DMS79 (cell line): ENCODE results near the gene TCF12.
"Not testable (repeated sequence)": the region's sequence is repeated elsewhere in the genome, so short reads cannot be mapped to it uniquely, and the experiment has no call there.

ENCODE experiments used
- DNase-seq: peaks from one replicate; lab custom pipeline; 2025; lab: John Stamatoyannopoulos, UW

The TCF12 gene

DNA sequence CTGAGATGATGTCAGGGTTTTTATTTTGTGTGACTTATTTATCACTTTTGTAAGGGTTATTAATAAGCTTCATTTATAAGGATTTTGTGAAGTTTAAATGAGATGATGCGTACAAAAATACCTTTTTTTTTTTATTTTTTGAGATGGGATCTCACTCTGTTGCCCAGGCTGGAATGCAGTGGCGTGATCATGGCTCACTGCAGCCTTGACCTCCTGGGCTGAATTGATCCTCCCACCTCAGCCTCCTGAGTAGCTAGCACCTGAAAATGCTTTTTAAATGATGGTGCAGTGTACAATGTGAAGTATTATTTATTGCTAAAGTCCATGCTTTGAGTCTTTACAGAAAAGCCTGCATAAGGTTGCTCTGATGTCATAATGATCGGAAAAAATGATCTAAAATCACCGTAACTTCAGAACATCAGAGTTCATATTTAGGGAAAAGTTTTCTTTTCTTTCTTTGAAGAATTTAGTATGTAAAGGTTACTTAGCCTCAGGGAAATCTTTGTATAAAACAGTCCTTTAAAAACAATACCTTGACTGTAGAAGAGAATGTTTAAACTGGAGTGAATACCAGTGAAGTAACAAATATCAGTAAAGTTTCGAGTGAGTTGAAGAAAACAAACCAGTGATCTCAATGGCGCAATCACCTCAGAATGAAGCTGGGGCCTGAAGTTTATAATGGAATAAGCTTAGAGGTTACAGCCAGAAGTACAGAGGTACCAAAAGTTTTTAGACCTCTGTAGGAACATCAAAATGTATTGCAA lies 29.7 kb downstream of the TCF12 start:
- no peak for DNase-seq

DNA sequence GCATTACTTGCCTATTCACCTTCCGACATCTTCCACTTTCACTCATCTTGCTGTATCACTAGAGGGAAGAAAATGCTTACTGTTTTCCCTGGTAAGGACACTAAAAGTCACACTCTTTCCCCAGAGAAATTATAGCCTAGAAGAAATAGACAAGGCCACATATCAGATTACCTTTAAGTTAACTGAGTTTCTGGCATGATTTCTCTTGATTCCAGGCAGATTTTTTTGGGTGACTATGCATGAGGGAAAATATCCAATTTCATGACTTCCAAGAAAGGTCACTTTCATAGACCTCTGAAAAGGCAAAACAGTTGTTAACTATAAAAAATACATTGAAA lies 30.3 kb downstream of the TCF12 start:
- no peak for DNase-seq

DNA sequence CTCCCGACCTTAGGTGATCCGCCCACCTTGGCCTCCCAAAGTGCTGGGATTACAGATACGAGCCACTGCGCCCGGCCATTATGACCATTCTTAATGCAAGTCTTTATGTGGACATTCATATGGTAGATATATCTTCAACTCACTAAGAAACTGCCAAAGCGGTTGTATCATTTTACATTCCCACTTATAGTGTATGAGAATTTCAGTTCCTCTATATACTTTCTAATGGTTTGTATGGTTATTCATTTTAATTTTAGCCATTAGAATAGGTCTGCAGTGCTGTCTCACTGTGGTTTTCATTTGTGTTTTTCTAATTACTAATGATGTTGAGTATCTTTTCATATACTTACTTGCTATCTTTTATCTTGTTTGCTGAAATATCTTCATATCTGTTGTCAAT lies 32.5 kb downstream of the TCF12 start:
- DNase-seq: no peak

DNA sequence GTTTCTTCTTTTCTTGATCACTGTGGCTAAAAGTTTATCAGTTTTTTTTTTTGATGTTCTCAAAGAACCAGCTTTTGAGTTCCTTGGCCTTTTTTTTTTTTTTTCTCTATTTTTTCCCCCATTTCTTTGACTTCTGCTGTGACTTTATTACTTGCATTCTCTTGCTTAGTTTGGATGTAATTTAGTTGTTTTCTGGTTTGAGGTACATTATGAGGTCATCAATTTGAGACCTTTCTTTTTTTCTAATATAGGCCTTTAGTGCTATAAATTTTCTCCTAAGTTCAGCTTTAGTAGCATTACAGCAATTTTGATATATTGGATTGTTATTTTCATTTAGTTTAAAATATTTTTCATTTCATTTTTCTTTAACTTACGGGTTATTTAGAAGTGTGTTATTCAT lies 35.3 kb downstream of the TCF12 start:
- no peak for DNase-seq

GRCh38 chr15:56955011-56955410 lies 36.6 kb downstream of the TCF12 start:
- not testable (repeated sequence) for DNase-seq

DNA sequence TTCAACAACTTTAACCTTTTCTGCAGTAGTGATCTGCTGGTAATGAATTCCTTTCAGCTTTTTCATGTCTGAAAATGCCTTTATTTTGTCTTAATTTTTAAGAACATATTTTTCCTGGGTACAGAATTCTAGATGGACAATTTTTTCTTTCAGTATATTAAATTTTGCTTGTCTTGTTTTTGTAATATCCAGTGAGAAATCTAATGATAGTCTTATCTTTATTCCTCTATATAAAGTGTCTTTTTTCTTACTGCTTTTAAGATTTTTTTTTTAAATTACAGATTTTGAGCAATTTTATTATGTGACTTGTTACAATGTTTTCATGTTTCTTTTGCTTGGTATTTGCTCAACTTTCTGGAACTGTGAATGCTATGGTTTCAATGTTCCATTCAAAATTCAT lies 38.1 kb downstream of the TCF12 start:
- DNase-seq: no peak

DNA sequence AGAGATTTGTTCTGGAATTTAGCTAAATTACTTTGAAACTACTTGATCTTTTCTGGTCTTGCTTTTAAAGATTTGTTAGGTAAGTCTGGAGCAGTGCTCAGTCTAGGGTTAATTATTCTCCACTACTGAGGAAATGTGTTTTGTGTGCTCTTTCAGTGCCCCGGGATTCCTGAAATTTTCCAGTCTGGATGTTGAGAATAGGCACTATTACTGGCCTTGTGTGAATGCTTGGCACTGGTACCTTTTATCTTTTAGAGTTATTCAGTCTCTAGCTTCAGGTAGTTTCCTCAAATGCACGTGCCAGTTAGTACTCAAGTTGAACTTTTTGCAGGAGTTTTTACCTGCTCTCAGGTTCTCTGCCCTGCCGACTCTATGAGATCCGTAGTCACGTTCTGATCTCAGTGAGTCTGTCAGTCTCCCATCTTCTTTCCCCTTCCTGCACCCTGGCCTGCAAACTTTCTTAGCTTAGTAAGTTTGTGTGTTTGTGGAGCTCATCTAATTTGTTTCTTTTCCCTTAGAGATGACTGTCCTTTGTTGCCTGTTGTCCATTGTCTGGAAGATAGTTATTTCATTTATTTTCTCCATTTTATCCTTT lies 39.5 kb downstream of the TCF12 start:
- DNase-seq: no peak

- no peak for DNase-seq
These were observed 40.8 kb downstream of the TCF12 start for GRCh38 chr15:56959318-56959648.

DNA sequence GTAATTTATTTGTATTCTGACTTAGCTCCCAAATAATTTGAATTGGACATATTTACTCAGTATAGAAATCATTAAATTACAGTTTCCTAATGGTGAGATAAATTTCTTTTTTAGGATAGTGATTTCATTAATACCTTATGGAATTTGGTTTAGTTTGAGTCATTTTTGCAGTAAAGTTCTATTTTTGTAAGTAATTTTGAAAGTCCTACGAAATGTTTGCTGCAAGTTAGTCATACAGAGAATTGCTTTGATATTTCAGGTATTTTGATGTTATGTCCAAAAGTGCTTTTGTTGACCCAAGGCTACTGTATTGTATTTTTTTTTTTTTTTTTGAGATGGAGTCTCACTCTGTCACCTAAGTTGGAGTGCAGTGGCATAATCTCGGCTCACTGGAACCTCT lies 41.7 kb downstream of the TCF12 start:
- no peak for DNase-seq

DNA sequence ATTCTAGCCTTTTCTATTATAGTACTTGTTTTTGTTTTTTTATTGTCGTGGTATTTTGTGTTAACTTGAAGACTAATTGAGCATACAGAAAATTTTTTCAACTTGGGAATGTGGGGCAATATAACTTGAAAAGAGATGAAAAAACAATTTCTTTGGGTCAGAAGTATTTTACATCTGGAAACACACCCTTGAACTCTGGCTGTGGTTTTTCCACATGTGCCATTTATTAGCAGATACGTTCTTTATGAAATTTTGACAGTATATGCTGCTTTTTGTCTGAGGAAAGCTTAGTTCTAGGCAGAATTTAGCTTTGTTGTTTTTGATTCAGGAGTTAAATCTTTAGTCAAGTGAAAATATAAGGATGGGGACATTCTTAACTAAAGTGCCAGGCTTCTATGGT lies 44.7 kb downstream of the TCF12 start:
- DNase-seq: no peak

DNA sequence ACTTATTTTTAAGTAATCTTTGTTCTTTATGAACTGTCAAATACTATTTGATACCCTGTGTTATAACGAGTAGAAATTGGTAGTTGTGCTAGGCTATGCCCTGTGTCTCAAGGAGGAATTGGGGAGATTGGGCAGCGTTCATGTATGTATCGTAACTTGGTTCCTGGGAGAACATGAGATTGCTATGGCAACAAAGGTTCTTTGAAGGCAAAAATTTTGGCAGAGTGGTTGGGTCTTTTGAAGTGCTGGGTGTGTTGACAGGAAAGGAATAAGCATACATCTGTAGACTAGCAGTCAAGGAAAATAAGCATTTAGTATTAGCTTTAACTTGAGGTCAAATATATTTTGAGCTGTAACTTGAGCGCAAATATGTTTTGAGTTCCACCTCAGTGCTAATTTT lies 45.3 kb downstream of the TCF12 start:
- DNase-seq: no peak

GRCh38 chr15:56964182-56964581 lies 45.7 kb downstream of the TCF12 start:
- DNase-seq: no peak

- DNase-seq: no peak
These were observed 47.0 kb downstream of the TCF12 start for GRCh38 chr15:56965231-56966013.

GRCh38 chr15:56967336-56967735 lies 48.9 kb downstream of the TCF12 start:
- no peak for DNase-seq

DNA sequence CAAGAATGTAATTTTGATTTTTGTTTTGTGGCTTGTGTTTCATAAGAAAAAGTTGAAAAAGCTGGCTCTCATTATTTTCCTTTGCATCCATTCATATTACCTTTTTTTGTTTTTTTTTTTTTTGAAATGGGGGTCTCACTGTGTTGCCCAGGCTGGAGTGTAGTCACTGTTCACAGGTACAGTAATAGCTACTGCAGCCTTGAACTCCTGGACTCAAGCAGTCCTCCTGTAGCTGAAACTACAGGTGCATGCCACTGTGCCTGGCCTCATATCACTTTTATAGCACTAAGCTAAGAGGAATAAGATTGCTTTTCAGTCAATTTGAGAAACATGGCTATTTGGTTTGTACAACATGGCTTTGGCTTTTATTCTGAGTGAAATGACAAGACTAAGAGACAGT lies 49.8 kb downstream of the TCF12 start:
- DNase-seq: no peak

GRCh38 chr15:56968821-56969220 lies 50.4 kb downstream of the TCF12 start:
- DNase-seq: no peak

DNA sequence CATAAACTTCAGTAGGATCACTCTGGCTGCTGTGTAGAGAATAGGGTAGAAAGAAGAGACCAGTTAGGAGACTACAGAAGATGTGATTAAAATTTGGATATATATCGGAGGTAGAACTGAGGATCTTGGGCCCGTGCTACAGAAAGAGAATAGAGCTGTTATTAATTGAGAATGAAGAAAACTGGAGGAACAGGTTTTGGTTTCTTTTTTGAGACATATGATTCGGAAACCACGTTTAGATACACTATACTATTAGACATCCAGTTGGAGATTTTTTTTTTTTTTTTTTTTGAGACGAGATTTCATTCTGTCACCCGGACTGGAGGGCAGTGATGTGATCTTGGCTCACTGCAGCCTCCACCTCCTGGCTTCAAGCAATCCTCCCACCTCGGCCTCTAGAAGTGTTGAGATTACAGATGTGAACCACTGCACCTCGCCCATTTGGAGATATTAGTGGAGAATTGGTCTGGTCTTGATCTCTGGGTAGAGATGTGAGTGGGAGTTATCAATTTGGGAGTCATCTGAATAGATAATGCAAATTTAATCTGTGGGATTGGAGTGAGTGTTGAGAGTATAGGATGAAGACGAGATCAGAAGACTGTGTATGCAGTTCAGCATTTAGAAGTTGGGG lies 50.9 kb downstream of the TCF12 start:
- no peak for DNase-seq

- DNase-seq: no peak
These were observed 53.1 kb downstream of the TCF12 start for GRCh38 chr15:56971571-56971970.

DNA sequence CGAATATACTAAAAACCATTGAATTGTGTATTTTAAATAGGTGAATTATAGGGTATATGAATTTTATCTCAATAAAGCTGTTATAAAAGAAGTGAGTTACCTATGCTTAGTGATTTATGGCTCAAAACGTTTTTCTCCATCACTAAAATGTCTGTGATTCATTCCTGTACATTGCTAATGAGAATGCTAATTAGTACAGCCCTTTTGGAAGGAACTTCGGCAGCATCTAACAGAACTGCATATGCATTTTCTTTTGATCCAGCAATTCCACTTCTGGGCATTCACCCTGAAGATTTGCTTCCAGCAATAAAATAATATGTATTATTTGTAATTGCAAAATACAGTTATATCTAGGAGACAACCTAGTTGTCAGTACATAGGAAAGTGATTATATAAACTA lies 53.6 kb downstream of the TCF12 start:
- no peak for DNase-seq

DNA sequence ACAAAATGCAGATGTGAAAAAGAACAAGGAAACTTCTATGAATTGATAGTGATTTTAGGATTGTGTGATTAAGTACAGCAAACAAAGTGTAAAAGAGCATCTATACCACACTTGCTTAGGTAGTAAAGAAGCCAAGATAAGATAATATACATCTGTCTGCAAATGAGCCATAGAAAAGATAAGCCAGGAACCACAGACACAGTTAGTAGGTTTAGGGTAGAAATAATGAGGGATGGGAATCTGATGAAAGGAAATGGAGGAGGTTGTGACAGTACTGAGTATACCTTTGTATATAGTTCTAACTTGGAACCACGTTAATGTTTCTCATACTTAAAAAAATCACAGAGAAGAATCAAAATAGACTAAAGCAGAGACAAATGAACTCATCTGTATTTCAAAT lies 54.0 kb downstream of the TCF12 start:
- no peak for DNase-seq

- no peak for DNase-seq
These were observed 55.0 kb downstream of the TCF12 start for GRCh38 chr15:56973463-56973862.

DNA sequence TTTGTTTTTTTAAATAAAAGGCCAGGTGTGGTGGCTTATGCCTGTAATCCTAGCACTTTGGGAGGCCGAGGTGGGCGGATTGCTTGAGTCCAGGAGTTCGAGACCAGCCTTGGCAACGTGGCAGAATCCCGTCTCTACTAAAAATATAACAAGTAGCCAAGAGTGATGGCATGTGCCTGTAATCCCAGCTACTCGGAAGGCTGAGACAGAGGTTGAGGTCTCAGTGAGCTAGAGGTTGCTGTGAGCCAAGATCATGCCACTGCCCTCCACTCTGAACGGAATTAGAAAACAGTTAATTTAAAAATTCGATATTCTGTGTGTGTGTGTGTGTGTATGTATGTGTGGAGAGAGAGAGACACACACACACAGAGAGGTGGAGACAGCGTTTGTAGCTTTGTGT lies 58.8 kb downstream of the TCF12 start:
- DNase-seq: no peak
